Panc1 (cell line): Measurements from ENCODE around the gene CSTF2T. TPM values are rescaled to one million over a fixed set of nuclear protein-coding genes. Genes with fewer than 3 reads are reported as not detected.

Experiments
- ATAC-seq: fragments of 200-7000 bp; cut with Tn5 transposase; 2 replicates; pipeline ENCODE4 v1.9.1; 2020; ENCODE audit warnings: mild to moderate bottlenecking, moderate library complexity
- BruUV-seq: library from RNA; stranded (reverse); fragments of 400-500 nt; replicated peaks from 2 replicates; lab custom pipeline; 2021; lab: Mats Ljungman, UMichigan
- CTCF ChIA-PET: fragments of 300-600 bp; sonication (Branson Sonifier 250); formaldehyde crosslinking; loops from one replicate; lab custom pipeline; 2022; ENCODE audit warnings: antibody characterized with exemption; lab: Charles Lee
- POLR2A ChIA-PET: fragments of 300-600 bp; sonication (Branson Sonifier 250); formaldehyde crosslinking; loops from one replicate; lab custom pipeline; 2022; ENCODE audit warnings: antibody characterized with exemption; lab: Charles Lee
- DNase-seq: peaks from one replicate; pipeline ENCODE4 v3.0.0-alpha.2; 2010; ENCODE audit warnings: low read depth, low spot score
- H3K27ac ChIP-seq: 2 replicates; pipeline ENCODE4 v1.5.1; 2011; ENCODE audit warnings: mild to moderate bottlenecking, low read length, inconsistent platforms
- H3K27me3 ChIP-seq: fragments of 200-500 bp; sonication (Bioruptor generic); 2 replicates; pipeline ENCODE4 v1.6.0; 2014; ENCODE audit warnings: low read length, inconsistent platforms; ENCODE audit not compliant: control insufficient read depth, insufficient read depth
- H3K36me3 ChIP-seq: fragments of 200-500 bp; sonication (Bioruptor generic); 2 replicates; pipeline ENCODE4 v1.5.1; 2014; ENCODE audit warnings: inconsistent platforms, mild to moderate bottlenecking, low read length, moderate library complexity; ENCODE audit not compliant: control insufficient read depth, insufficient read depth
- H3K4me1 ChIP-seq: 2 replicates; pipeline ENCODE4 v1.5.1; 2011; ENCODE audit warnings: inconsistent platforms, mild to moderate bottlenecking, low read length, moderate library complexity; ENCODE audit not compliant: control insufficient read depth, insufficient read depth
- H3K4me3 ChIP-seq, 2 experiments: 2 replicates each; pipeline ENCODE4 v1.5.1; 2011 to 2012; ENCODE audit warnings: low read depth in 2 of 2, low read length in 2 of 2, mild to moderate bottlenecking in 2 of 2, inconsistent platforms in 1 of 2, moderate library complexity in 1 of 2
- H3K9me3 ChIP-seq: fragments of 200-500 bp; sonication (Bioruptor generic); 2 replicates; pipeline ENCODE4 v1.5.1; 2014; ENCODE audit warnings: low read depth, mild to moderate bottlenecking, inconsistent platforms, low read length, moderate library complexity; ENCODE audit not compliant: control insufficient read depth, insufficient read depth
- CTCF ChIP-seq: fragments of 450-650 bp; IDR thresholded peaks from 2 replicates; pipeline ENCODE4 v1.5.1; 2017; ENCODE audit warnings: mild to moderate bottlenecking
- POLR2AphosphoS5 ChIP-seq: IDR thresholded peaks from 2 replicates; pipeline ENCODE4 v1.6.1; 2012; ENCODE audit warnings: mild to moderate bottlenecking, low read depth, low read length, moderate library complexity
- SIN3A ChIP-seq: IDR thresholded peaks from 2 replicates; pipeline ENCODE4 v1.6.1; 2012; ENCODE audit warnings: low read depth, mild to moderate bottlenecking, low read length, moderate library complexity, borderline replicate concordance; ENCODE audit not compliant: insufficient read depth
- TCF7L2 ChIP-seq: IDR thresholded peaks from 2 replicates; pipeline ENCODE4 v1.6.1; 2011; ENCODE audit warnings: mild to moderate bottlenecking, low read depth, low read length, inconsistent platforms
- in situ Hi-C: cut with HindIII; loops from 2 replicates; pipeline ENCODE4 v1.10.0; 2016; ENCODE audit warnings: low sequenced_read_pairs, low pct_unique_long_range_greater_than_20kb
- intact Hi-C: fragments of 100-400 bp; cut with micrococcal nuclease; formaldehyde crosslinking; loops from one replicate; pipeline ENCODE4 v1.10.0; 2022; ENCODE audit not compliant: unreplicated experiment
- total RNA-seq: library from RNA; stranded (reverse); gene quantifications from one replicate; pipeline ENCODE4 v1.2.1, GENCODE V29; 2021; ENCODE audit not compliant: unreplicated experiment
- TF ChIP-seq, protein P1 (sequence below), 2 experiments: IDR thresholded peaks; 2 replicates each; pipeline ENCODE4 v1.6.1; 2011 to 2012; ENCODE audit warnings: low read depth in 2 of 2, control low read depth in 1 of 2, low read length in 1 of 2, mild to moderate bottlenecking in 1 of 2, moderate library complexity in 1 of 2; ENCODE audit not compliant: insufficient read depth in 1 of 2

The CSTF2T gene
- total RNA-seq, 1 experiment from 2014 or later: 20.8 TPM

DNA sequence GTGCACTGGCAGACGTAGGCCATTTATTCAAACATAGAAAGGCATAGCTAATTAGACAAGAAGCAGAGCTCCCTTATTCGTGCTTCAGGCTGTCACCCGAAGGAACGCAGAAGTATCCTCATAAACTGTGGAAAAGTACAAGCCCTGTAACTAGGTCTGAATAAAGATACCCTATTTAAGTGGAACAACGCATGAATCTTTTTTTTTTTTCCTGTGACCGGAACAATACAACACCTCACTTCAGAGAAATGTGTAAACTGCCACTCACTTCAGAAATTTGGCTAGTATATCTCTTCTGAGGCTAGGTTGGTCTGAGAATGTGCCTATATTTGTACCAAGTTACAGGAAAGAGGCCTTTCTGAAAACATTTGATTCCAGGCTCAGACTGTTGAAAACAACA, 8.0 kb upstream of the CSTF2T start:
- intact Hi-C loops: no loop called here
- CTCF ChIA-PET: no interaction called here
- in situ Hi-C loops: no loop called here

DNA sequence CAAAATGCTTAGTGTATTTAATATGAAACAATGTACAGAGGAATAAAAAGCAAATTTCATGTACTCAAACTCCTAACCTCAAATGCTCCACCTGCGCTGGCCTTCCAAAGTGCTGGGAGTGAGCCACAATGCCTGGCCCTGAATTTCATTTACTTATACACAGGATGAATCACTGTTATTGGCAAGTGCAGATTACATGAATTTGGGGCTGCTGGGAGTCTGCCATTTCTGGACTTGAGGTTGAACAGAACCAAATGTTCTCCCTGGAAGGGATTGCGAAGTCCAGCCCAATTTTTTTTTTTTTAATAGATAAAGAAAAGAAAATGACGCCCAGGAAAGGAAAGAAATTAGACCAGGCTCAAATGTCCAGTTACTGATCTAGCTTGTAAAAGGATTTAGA, 6.8 kb upstream of the CSTF2T start:
- ChIA-PET POLR2A (no interaction called here), CTCF (no interaction called here)
- Histone ChIP-seq H3K27ac (no peak overlapping the region), H3K36me3 (no peaks in the 10 kb centered on the region), H3K4me3 (no peak overlapping the region), H3K4me1 (no peaks in the 10 kb centered on the region), H3K9me3 (no peaks in the 10 kb centered on the region), H3K27me3 (no peaks in the 10 kb centered on the region; the same call in 1 of the 2 replicates)
- in situ Hi-C loops (no loop called here), intact Hi-C loops (no loop called here)
- TF ChIP-seq POLR2AphosphoS5 (no peak), SIN3A (no peak), CTCF (no peak), TCF7L2 (no peak)
- TF ChIP-seq, protein P1, sequence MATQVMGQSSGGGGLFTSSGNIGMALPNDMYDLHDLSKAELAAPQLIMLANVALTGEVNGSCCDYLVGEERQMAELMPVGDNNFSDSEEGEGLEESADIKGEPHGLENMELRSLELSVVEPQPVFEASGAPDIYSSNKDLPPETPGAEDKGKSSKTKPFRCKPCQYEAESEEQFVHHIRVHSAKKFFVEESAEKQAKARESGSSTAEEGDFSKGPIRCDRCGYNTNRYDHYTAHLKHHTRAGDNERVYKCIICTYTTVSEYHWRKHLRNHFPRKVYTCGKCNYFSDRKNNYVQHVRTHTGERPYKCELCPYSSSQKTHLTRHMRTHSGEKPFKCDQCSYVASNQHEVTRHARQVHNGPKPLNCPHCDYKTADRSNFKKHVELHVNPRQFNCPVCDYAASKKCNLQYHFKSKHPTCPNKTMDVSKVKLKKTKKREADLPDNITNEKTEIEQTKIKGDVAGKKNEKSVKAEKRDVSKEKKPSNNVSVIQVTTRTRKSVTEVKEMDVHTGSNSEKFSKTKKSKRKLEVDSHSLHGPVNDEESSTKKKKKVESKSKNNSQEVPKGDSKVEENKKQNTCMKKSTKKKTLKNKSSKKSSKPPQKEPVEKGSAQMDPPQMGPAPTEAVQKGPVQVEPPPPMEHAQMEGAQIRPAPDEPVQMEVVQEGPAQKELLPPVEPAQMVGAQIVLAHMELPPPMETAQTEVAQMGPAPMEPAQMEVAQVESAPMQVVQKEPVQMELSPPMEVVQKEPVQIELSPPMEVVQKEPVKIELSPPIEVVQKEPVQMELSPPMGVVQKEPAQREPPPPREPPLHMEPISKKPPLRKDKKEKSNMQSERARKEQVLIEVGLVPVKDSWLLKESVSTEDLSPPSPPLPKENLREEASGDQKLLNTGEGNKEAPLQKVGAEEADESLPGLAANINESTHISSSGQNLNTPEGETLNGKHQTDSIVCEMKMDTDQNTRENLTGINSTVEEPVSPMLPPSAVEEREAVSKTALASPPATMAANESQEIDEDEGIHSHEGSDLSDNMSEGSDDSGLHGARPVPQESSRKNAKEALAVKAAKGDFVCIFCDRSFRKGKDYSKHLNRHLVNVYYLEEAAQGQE (IDR thresholded peaks at IDR 0.05; ENCODE audit: insufficient read depth in 1 of 2, low read depth in 2 of 2, low read length in 1 of 2): no peak
- no peak for ATAC-seq
- BruUV-seq: no TSS peak
- DNase-seq: no peak

More for the DNA sequence above, 8.0 kb upstream of the CSTF2T start:
- Histone ChIP-seq H3K27me3 (no peaks in the 10 kb centered on the region; the same call in 1 of the 2 replicates), H3K27ac (no peak overlapping the region), H3K4me3 (no peak overlapping the region), H3K36me3 (no peaks in the 10 kb centered on the region), H3K9me3 (no peaks in the 10 kb centered on the region), H3K4me1 (no peaks in the 10 kb centered on the region)
- ATAC-seq (no peak), DNase-seq (no peak)
- TF ChIP-seq CTCF (no peak), POLR2AphosphoS5 (no peak), TCF7L2 (no peak), SIN3A (no peak)
- TF ChIP-seq, protein P1 (IDR thresholded peaks at IDR 0.05; ENCODE audit: insufficient read depth in 1 of 2, low read depth in 2 of 2, low read length in 1 of 2): no peak
- POLR2A ChIA-PET: no interaction called here
- no TSS peak for BruUV-seq
